Measurements from ENCODE around the gene MAPRE2.
"Not testable (repeated sequence)": the region's sequence is repeated elsewhere in the genome, so short reads cannot be mapped to it uniquely, and the experiment has no call there.

The MAPRE2 gene

GRCh38 chr18:35153609-35154272, 112.5 kb downstream of the MAPRE2 start:
- DNase-seq (ENCODE audit: low read depth in 2 of 2): no peak

GRCh38 chr18:35155398-35156117, 114.3 kb downstream of the MAPRE2 start:
- DNase-seq (ENCODE audit: low read depth in 2 of 2): no peak

GRCh38 chr18:35157181-35157580, 116.0 kb downstream of the MAPRE2 start:
- DNase-seq (ENCODE audit: low read depth in 2 of 2): no peak

GRCh38 chr18:35158728-35159450, 117.7 kb downstream of the MAPRE2 start:
- DNase-seq (ENCODE audit: low read depth in 2 of 2): no peak

GRCh38 chr18:35159782-35160181, 118.6 kb downstream of the MAPRE2 start:
- DNase-seq (ENCODE audit: low read depth in 2 of 2): no peak

- no peak for DNase-seq (ENCODE audit: low read depth in 2 of 2)
Measured at GRCh38 chr18:35161485-35161884, 120.3 kb downstream of the MAPRE2 start.

- DNase-seq (ENCODE audit: low read depth in 2 of 2): no peak
Measured at GRCh38 chr18:35161934-35162333, 120.7 kb downstream of the MAPRE2 start.

GRCh38 chr18:35163014-35163539, 121.9 kb downstream of the MAPRE2 start:
- DNase-seq (ENCODE audit: low read depth in 2 of 2): no peak

- DNase-seq (ENCODE audit: low read depth in 2 of 2): no peak
Measured at GRCh38 chr18:35163721-35164120, 122.5 kb downstream of the MAPRE2 start.

GRCh38 chr18:35164133-35164532, 122.9 kb downstream of the MAPRE2 start:
- DNase-seq (ENCODE audit: low read depth in 2 of 2): no peak

- DNase-seq (ENCODE audit: low read depth in 2 of 2): no peak
Measured at GRCh38 chr18:35167332-35167731, 126.1 kb downstream of the MAPRE2 start.

- DNase-seq (ENCODE audit: low read depth in 2 of 2): no peak
Measured at GRCh38 chr18:35167857-35168256, 126.6 kb downstream of the MAPRE2 start.

GRCh38 chr18:35170323-35170722, 129.1 kb downstream of the MAPRE2 start:
- DNase-seq (ENCODE audit: low read depth in 2 of 2): not testable (repeated sequence)

- DNase-seq (ENCODE audit: low read depth in 2 of 2): no peak
Measured at GRCh38 chr18:35171315-35171987, 130.2 kb downstream of the MAPRE2 start.

- no peak for DNase-seq (ENCODE audit: low read depth in 2 of 2)
Measured at GRCh38 chr18:35172009-35172408, 130.8 kb downstream of the MAPRE2 start.

- no peak for DNase-seq (ENCODE audit: low read depth in 2 of 2)
Measured at GRCh38 chr18:35172451-35173035, 131.3 kb downstream of the MAPRE2 start.

GRCh38 chr18:35174093-35174731, 133.0 kb downstream of the MAPRE2 start:
- DNase-seq (ENCODE audit: low read depth in 2 of 2): no peak

- DNase-seq (ENCODE audit: low read depth in 2 of 2): no peak
Measured at GRCh38 chr18:35174745-35175144, 133.5 kb downstream of the MAPRE2 start.

- DNase-seq (ENCODE audit: low read depth in 2 of 2): no peak
Measured at GRCh38 chr18:35176925-35177324, 135.7 kb downstream of the MAPRE2 start.

- DNase-seq (ENCODE audit: low read depth in 2 of 2): no peak
Measured at GRCh38 chr18:35178260-35178659, 137.0 kb downstream of the MAPRE2 start.

GRCh38 chr18:35179906-35180305, 138.7 kb downstream of the MAPRE2 start:
- no peak for DNase-seq (ENCODE audit: low read depth in 2 of 2)
